NOMO-1 (cell line): ENCODE measurements around the gene BCAS4.

ENCODE experiments used
- DNase-seq, 2 experiments: peaks; one replicate each; lab custom pipeline; 2025; ENCODE audit not compliant: unreplicated experiment in 2 of 2; lab: John Stamatoyannopoulos, UW

The BCAS4 gene

GRCh38 chr20:50850721-50851286 lies 55.9 kb downstream of the BCAS4 start:
- no peak for DNase-seq

GRCh38 chr20:50852085-50852484 lies 57.2 kb downstream of the BCAS4 start:
- DNase-seq = no peak

GRCh38 chr20:50854506-50855249 lies 59.8 kb downstream of the BCAS4 start:
- DNase-seq = no peak

GRCh38 chr20:50855498-50856474 lies 60.9 kb downstream of the BCAS4 start:
- no peak for DNase-seq

- no peak for DNase-seq
Observed at GRCh38 chr20:50856475-50857041, 61.7 kb downstream of the BCAS4 start.

- no peak for DNase-seq
Observed at GRCh38 chr20:50857348-50857747, 62.5 kb downstream of the BCAS4 start.

- no peak for DNase-seq
Observed at GRCh38 chr20:50858525-50858924, 63.7 kb downstream of the BCAS4 start.

- no peak for DNase-seq
Observed at GRCh38 chr20:50859161-50859560, 64.3 kb downstream of the BCAS4 start.

GRCh38 chr20:50861012-50861411 lies 66.2 kb downstream of the BCAS4 start:
- no peak for DNase-seq

- no peak for DNase-seq
Observed at GRCh38 chr20:50862546-50862945, 67.7 kb downstream of the BCAS4 start.

- DNase-seq = no peak
Observed at GRCh38 chr20:50865114-50865513, 70.3 kb downstream of the BCAS4 start.

GRCh38 chr20:50865591-50865990 lies 70.7 kb downstream of the BCAS4 start:
- DNase-seq = no peak

GRCh38 chr20:50866036-50866685 lies 71.3 kb downstream of the BCAS4 start:
- DNase-seq = no peak

GRCh38 chr20:50866831-50867230 lies 72.0 kb downstream of the BCAS4 start:
- no peak for DNase-seq

- no peak for DNase-seq
Observed at GRCh38 chr20:50867805-50868204, 72.9 kb downstream of the BCAS4 start.

- no peak for DNase-seq
Observed at GRCh38 chr20:50868509-50869495, 73.9 kb downstream of the BCAS4 start.

GRCh38 chr20:50870561-50871161 lies 75.8 kb downstream of the BCAS4 start:
- no peak for DNase-seq

GRCh38 chr20:50872560-50873425 lies 77.9 kb downstream of the BCAS4 start:
- DNase-seq = no peak
